ENCODE measurements around the gene RNF213. TPM values are rescaled to one million over a fixed set of nuclear protein-coding genes. Genes with fewer than 3 reads are reported as not detected.

RNF213 gene
- total RNA-seq, 1 experiment from 2014 or later: 44.5 TPM

GRCh38 chr17:80372456-80372855 is 111.8 kb downstream of the RNF213 start (continued):
- TF ChIP-seq CTCF (IDR thresholded peaks at IDR 0.05 in 2 of 3, conservative IDR thresholded peaks at IDR 0.05 in 1 of 3; ENCODE audit: borderline replicate concordance in 1 of 3, insufficient read depth in 1 of 3, low read depth in 2 of 3, low read length in 2 of 3): no peak
- TF ChIP-seq EZH2 (IDR thresholded peaks at IDR 0.05): no peak
- TF ChIP-seq JUND (IDR thresholded peaks at IDR 0.05): no peak

DNA sequence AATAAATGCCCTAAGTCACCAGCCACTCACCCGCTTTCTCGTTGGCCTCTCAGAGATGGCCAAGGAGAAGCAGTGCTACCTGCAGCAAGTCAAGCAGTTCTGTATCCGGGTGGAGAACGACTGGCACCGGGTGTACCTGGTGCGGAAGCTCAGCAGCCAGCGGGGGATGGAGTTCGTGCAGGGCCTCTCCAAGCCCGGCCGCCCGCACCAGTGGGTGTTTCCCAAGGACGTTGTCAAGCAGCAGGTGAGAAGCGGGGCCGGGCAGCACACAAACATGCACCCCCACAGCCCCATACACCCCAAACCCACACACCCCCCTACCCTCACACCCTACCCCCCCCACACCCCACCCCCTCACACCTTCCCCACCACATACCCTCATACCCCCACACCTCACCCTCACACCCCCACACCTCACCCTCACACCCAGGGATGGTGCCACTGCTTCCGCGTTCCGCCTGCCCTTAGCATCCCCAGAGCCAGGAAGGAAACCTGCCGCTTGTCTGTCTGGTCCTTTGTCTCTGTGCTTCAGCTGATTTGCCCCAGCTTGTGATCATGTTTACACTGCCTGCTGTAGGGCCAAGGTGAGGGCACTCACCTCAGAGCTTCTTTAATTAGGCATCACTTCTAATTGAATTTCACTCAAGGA is 112.4 kb downstream of the RNF213 start:
- Histone ChIP-seq H3K79me2 (ENCODE audit: insufficient read depth, low read length) (no peaks in the 10 kb centered on the region), H3K4me2 (ENCODE audit: low read length) (no peak overlapping the region), H3K9ac (ENCODE audit: low read length) (no peak overlapping the region), H3K9me3 (ENCODE audit: control insufficient read depth in 1 of 2, insufficient read depth in 1 of 2, low read depth in 1 of 2, low read length in 2 of 2) (no peaks in the 10 kb centered on the region), H3K27me3 (ENCODE audit: insufficient read depth, low read length) (no peaks in the 10 kb centered on the region), H3K27ac (ENCODE audit: low read depth, low read length) (no peak overlapping the region), H4K20me1 (ENCODE audit: insufficient read depth) (no peaks in the 10 kb centered on the region), H3K4me1 (ENCODE audit: control insufficient read depth in 1 of 2, insufficient read depth in 2 of 2, low read length in 2 of 2) (no peaks in the 10 kb centered on the region), H3K4me3 (replicated peaks in 1 of 2; ENCODE audit: low read depth in 1 of 2, low read length in 2 of 2) (no peak overlapping the region), H3K36me3 (ENCODE audit: control insufficient read depth in 1 of 2, insufficient read depth in 2 of 2, low read length in 2 of 2) (peaks cover 23 to 39% of the 10 kb centered on the region in 2 experiments; a peak in 3 of 4 replicates), H3K9me2 (ENCODE audit: insufficient read depth) (no peaks in the 10 kb centered on the region), H2AFZ (ENCODE audit: low read depth, low read length, poor library complexity, severe bottlenecking) (no peak overlapping the region)
- no TSS peak for BruUV-seq (replicated peaks)
- intact Hi-C loops (cut with micrococcal nuclease): no loop called here
- no peak for ATAC-seq
- TF ChIP-seq EZH2phosphoT487 (IDR thresholded peaks at IDR 0.05; ENCODE audit: borderline replicate concordance): no peak
- TF ChIP-seq ZNF274 (IDR thresholded peaks at IDR 0.05; ENCODE audit: low read depth, low read length): no peak
- TF ChIP-seq SRF (IDR thresholded peaks at IDR 0.05; ENCODE audit: low read depth): no peak
- TF ChIP-seq, protein P1, sequence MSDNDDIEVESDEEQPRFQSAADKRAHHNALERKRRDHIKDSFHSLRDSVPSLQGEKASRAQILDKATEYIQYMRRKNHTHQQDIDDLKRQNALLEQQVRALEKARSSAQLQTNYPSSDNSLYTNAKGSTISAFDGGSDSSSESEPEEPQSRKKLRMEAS (IDR thresholded peaks at IDR 0.05): no peak
- no peak for TF ChIP-seq ZFX (IDR thresholded peaks at IDR 0.05)
- no peak for TF ChIP-seq EGR1 (IDR thresholded peaks at IDR 0.05; ENCODE audit: low read depth)
- TF ChIP-seq ZBTB33 (IDR thresholded peaks at IDR 0.05; ENCODE audit: extremely low read depth, insufficient replicate concordance, low read length): no peak
- no peak for TF ChIP-seq FOSL1 (IDR thresholded peaks at IDR 0.05; ENCODE audit: low read depth)
- no peak for TF ChIP-seq YY1 (IDR thresholded peaks at IDR 0.05; ENCODE audit: extremely low read depth, insufficient replicate concordance, low read depth, low read length)
- DNase-seq (ENCODE audit: low read depth, low spot score): no peak
- CTCF ChIA-PET: no interaction called here
- RAD21 ChIA-PET (ENCODE audit: low non-redundant PET in 1 of 2, low total read pairs in 2 of 2, uncharacterized antibody in 2 of 2, unreplicated experiment in 2 of 2): no interaction called here
- POLR2A ChIA-PET: no interaction called here
